ENCODE measurements around the gene INPP5F. TPM values are rescaled to one million over a fixed set of nuclear protein-coding genes. Genes with fewer than 3 reads are reported as not detected.
"Not testable (repeated sequence)": the region's sequence is repeated elsewhere in the genome, so short reads cannot be mapped to it uniquely, and the experiment has no call there.

INPP5F gene
- total and polyA plus RNA-seq, 8 donors: 4.6 to 25.7 (median 16.4) TPM

DNA sequence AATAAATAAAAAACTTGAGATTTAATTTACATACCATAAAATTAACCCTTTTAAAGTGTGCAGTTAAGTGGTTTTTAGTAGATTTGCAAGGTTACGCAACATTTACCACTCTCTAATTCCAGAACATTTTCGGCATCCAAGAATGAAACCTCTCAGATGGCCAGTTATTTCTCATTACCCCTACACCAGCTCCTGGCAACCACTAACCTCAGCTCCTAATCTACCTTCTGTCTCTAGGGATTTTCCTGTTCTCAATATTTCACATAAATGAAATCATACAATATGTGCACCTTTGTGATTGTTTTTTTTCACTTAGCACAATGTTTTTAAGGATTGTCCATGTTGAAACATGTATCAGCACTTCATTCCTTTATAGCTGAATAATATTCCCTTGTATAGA is 45.1 kb downstream of the INPP5F start:
- Histone ChIP-seq H3K27me3 (no peaks in the 10 kb centered on the region), H3K36me3 (no peaks in the 10 kb centered on the region), H3K4me1 (peaks cover 0 to 28% (median 17%) of the 10 kb centered on the region in 4 donors), H3K27ac (peak overlapping the region in 1 of 5 donors; percentile 61), H3K9me3 (no peaks in the 10 kb centered on the region), H3K4me3 (no peak overlapping the region)
- no peak for DNase-seq
- no peak for TF ChIP-seq POLR2AphosphoS5 (IDR thresholded peaks at IDR 0.05)
- TF ChIP-seq, protein P1, sequence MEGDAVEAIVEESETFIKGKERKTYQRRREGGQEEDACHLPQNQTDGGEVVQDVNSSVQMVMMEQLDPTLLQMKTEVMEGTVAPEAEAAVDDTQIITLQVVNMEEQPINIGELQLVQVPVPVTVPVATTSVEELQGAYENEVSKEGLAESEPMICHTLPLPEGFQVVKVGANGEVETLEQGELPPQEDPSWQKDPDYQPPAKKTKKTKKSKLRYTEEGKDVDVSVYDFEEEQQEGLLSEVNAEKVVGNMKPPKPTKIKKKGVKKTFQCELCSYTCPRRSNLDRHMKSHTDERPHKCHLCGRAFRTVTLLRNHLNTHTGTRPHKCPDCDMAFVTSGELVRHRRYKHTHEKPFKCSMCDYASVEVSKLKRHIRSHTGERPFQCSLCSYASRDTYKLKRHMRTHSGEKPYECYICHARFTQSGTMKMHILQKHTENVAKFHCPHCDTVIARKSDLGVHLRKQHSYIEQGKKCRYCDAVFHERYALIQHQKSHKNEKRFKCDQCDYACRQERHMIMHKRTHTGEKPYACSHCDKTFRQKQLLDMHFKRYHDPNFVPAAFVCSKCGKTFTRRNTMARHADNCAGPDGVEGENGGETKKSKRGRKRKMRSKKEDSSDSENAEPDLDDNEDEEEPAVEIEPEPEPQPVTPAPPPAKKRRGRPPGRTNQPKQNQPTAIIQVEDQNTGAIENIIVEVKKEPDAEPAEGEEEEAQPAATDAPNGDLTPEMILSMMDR (IDR thresholded peaks at IDR 0.05): no peak
- no peak for TF ChIP-seq EP300 (IDR thresholded peaks at IDR 0.05)
- no peak for TF ChIP-seq POLR2A (IDR thresholded peaks at IDR 0.05)
- WGBS, 5 donors: 89 to 97% (median 93%) methylated on average over 2 of the region's 2 CpGs
- intact Hi-C loops (cut with DNase I; ENCODE audit: low total_unique reads): no loop called here

DNA sequence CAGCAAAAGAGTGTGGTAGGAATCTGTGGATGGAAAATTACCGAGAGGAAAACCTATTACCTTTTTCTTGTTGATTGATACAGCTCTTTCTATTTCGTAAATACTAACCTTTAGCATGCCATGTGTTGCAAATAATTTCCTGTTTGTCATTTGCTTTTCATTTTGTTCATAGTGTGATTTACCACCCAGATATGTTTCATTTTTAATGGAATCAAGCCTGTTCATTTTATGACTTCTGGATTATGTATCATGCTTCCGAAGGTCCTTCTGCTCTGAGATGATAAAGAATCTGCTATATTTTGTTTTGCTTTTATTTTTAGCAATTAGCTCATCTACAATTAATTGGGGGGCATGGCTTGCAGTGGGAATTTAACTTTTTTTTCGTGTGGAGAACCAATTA is 46.5 kb downstream of the INPP5F start:
- intact Hi-C loops (cut with DNase I; ENCODE audit: low total_unique reads): no loop called here
- no peak for DNase-seq
- Histone ChIP-seq H3K36me3 (no peaks in the 10 kb centered on the region), H3K4me1 (peaks cover 0 to 28% (median 17%) of the 10 kb centered on the region in 4 donors), H3K27ac (no peak overlapping the region), H3K27me3 (no peaks in the 10 kb centered on the region), H3K4me3 (no peak overlapping the region), H3K9me3 (no peaks in the 10 kb centered on the region)
- WGBS, 5 donors: 86 to 96% (median 89%) methylated on average over 4 of the region's 4 CpGs
- no peak for TF ChIP-seq EP300 (IDR thresholded peaks at IDR 0.05)
- no peak for TF ChIP-seq POLR2AphosphoS5 (IDR thresholded peaks at IDR 0.05)
- TF ChIP-seq, protein P1 (IDR thresholded peaks at IDR 0.05): no peak
- TF ChIP-seq POLR2A (IDR thresholded peaks at IDR 0.05): no peak

DNA sequence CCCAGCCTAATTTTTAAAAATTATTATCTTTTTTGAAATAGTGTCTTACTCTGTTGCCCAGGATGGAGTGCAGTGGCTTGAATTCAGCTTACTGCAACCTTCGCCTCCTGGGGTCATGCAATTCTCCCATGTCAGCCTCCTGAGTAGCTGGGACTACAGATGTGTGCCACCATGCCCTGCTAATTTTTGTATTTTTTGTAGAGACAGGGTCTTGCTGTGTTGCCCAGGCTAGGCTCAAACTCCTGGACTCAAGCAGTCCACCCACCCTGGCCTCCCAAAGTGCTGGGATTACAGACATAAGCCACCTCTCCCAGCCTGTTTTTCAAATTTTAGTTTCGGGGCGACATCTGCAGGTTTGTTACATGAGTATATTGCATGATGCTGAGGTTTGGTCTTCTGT is 47.2 kb downstream of the INPP5F start:
- H3K27me3 ChIP-seq; intact Hi-C loops (cut with DNase I; ENCODE audit: low total_unique reads); H3K9me3 ChIP-seq; H3K4me3 ChIP-seq; DNase-seq; H3K27ac ChIP-seq; H3K36me3 ChIP-seq: not testable (repeated sequence)
- peaks cover 0 to 25% (median 15%) of the 10 kb centered on the region in 4 donors for H3K4me1 ChIP-seq
- 95 to 98% (median 97%) methylated on average over 3 of the region's 3 CpGs for WGBS, 5 donors

DNA sequence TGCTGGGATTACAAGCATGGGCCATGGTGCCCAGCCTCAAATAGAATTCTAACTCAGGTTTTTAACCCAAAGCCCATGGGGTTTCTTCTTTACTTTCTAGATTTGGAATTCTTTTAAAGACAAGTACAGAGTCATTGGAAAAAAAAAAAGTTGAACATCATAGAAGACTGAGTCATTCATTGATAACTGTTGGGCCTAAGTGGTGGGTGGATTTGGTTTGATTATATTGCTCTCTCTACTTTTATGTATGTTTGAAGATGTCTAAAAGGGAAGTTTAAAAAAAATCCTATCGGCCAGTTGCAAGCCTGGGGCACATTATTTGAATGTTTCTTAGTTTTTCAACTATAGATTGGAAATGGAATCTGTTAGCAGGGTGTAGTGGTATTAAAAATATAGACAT is 49.7 kb downstream of the INPP5F start:
- 78 to 92% (median 88%) methylated on average over 1 of the region's 1 CpG for WGBS, 5 donors
- Histone ChIP-seq H3K4me3 (no peak overlapping the region), H3K27ac (no peak overlapping the region), H3K36me3 (no peaks in the 10 kb centered on the region), H3K27me3 (no peaks in the 10 kb centered on the region), H3K4me1 (peaks cover 0 to under 1% (median 0%) of the 10 kb centered on the region in 4 donors), H3K9me3 (no peaks in the 10 kb centered on the region)
- TF ChIP-seq EP300 (IDR thresholded peaks at IDR 0.05) (no peak), POLR2AphosphoS5 (IDR thresholded peaks at IDR 0.05) (no peak), POLR2A (IDR thresholded peaks at IDR 0.05) (no peak)
- TF ChIP-seq, protein P1 (IDR thresholded peaks at IDR 0.05): no peak
- intact Hi-C loops (cut with DNase I; ENCODE audit: low total_unique reads): no loop called here
- DNase-seq: no peak

DNA sequence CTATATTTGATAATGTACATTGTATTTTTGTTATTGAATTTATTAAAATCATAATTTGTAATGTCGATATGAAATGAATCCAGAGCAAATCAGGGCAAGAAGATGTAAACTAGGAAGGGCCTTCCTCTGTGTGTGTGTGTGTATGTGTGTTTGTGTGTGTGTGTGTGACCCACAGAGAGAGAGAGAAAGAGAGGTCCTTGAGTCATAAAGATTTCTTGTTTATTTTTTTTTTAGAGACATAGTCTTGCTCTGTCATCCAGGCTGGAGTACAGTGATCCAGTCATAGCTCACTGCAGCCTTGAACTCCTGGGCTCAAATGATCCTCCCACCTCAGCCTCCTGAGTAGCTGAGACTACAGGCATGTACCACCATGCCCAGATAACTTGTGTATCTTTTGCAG is 50.7 kb downstream of the INPP5F start:
- H3K9me3 ChIP-seq: no peaks in the 10 kb centered on the region
- no peak overlapping the region for H3K4me3 ChIP-seq
- TF ChIP-seq POLR2A (IDR thresholded peaks at IDR 0.05) (no peak), POLR2AphosphoS5 (IDR thresholded peaks at IDR 0.05) (no peak), EP300 (IDR thresholded peaks at IDR 0.05) (no peak)
- TF ChIP-seq, protein P1 (IDR thresholded peaks at IDR 0.05): no peak
- intact Hi-C loops (cut with DNase I; ENCODE audit: low total_unique reads): no loop called here
- no peaks in the 10 kb centered on the region for H3K4me1 ChIP-seq
- no peaks in the 10 kb centered on the region for H3K27me3 ChIP-seq
- no peaks in the 10 kb centered on the region for H3K36me3 ChIP-seq
- WGBS, 5 donors: 57 to 99% (median 93%) methylated on average over 1 of the region's 1 CpG
- DNase-seq: no peak
- no peak overlapping the region for H3K27ac ChIP-seq

All from stomach (tissue), 9 donors.